ENCODE data around the gene TIMP3. TPM values are rescaled to one million over a fixed set of nuclear protein-coding genes. Genes with fewer than 3 reads are reported as not detected.

Gene TIMP3
- total RNA-seq, 2 donors from 2014 or later: 0.07 TPM; not detected in 1

DNA sequence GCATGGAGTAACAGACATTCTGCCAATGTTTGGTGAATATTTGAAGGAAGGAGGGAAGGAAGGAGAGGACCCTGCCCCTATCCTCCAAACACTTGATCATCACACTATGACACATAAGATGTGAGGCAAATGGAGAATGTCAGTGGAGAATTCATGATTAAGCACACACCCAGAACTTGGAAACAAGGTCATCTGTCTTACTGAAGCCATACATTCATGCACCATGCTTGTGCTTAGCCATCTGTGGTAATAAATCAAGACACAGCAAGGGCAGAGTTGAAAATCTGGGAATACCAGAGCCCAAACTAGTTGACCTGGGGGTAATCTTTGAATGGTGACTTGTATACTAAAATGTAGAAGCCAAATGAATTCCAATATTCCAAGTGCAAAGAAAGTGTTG lies 7.9 kb upstream of the TIMP3 start:
- H3K27me3 Mint-ChIP-seq (ENCODE audit: low read depth): peaks cover 35% of the 10 kb centered on the region
- H3K4me3 Mint-ChIP-seq: no peak overlapping the region
- no peak overlapping the region for H3K27ac Mint-ChIP-seq
- no peak for DNase-seq
- H3K9me3 Mint-ChIP-seq: no peaks in the 10 kb centered on the region
- H3K4me1 Mint-ChIP-seq (ENCODE audit: low read depth): peaks cover 10% of the 10 kb centered on the region
- ATAC-seq (replicated peaks in 1 of 2): no peak
- no peaks in the 10 kb centered on the region for H3K36me3 Mint-ChIP-seq (ENCODE audit: insufficient read depth in 2 of 2)

DNA sequence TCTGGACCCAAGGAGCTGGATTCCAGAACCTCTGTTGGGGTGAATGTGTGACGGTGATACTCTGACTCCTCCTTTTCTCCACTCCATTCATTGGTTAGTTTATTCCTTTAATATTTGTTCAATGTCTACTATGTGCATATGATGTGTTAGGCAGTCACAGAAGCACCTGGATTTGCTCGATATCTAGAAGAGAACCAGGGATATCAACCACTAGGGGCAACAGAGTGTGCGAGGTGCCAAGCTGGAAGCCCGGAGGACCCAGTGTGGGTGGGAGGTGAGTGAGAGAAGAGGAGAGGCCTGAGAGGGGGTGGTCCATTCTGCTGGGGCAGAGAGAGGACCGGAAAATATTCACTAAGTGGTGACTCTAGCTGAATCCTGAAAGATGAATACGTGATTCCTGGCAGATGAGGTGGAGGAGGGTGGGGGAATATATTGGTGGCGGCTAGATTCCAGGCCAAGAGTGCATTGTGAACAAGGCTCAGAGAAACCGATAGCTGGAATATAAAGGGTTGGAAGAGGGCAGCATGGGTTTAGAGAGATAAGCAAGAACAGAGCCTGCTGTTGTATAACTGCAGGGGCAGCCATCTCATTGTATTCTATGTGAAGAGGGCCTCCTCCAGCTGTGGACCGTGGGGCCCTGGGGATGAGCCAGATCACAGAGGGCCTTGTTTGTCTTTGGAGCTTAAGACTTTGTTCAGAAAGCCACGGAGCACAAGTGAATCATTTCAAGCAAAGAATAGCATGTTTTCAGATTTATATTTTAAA lies 6.9 kb upstream of the TIMP3 start:
- H3K27ac Mint-ChIP-seq: no peak overlapping the region
- H3K36me3 Mint-ChIP-seq (ENCODE audit: insufficient read depth in 2 of 2): no peaks in the 10 kb centered on the region
- no peak for ATAC-seq (replicated peaks in 1 of 2)
- H3K4me3 Mint-ChIP-seq: no peak overlapping the region
- peaks cover 10% of the 10 kb centered on the region for H3K4me1 Mint-ChIP-seq (ENCODE audit: low read depth)
- DNase-seq: no peak
- no peaks in the 10 kb centered on the region for H3K9me3 Mint-ChIP-seq
- H3K27me3 Mint-ChIP-seq (ENCODE audit: low read depth): peaks cover 42% of the 10 kb centered on the region

DNA sequence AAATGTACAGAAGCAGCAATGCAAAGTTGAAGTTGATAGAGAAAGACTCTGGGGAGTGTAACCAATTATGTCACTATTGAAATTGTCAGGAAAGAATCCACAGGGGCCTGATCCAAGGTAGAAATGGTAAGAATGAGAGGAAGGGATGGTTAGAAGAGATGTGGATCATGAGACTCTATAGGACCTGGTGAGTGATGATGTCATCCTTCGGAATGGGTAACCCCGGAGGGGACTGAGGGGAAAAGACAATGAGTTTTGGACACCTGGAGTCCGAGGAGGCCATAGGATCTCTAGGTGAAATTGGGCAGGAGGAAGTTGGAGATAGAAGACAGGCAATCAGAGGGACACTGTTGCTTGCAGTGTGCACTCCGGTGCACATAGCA lies 6.3 kb upstream of the TIMP3 start:
- H3K4me3 Mint-ChIP-seq: no peak overlapping the region
- ATAC-seq (replicated peaks in 1 of 2): no peak
- no peaks in the 10 kb centered on the region for H3K9me3 Mint-ChIP-seq
- DNase-seq: no peak
- H3K27me3 Mint-ChIP-seq (ENCODE audit: low read depth): peaks cover 47% of the 10 kb centered on the region
- H3K36me3 Mint-ChIP-seq (ENCODE audit: insufficient read depth in 2 of 2): no peaks in the 10 kb centered on the region
- no peak overlapping the region for H3K27ac Mint-ChIP-seq
- peaks cover 10% of the 10 kb centered on the region for H3K4me1 Mint-ChIP-seq (ENCODE audit: low read depth)

DNA sequence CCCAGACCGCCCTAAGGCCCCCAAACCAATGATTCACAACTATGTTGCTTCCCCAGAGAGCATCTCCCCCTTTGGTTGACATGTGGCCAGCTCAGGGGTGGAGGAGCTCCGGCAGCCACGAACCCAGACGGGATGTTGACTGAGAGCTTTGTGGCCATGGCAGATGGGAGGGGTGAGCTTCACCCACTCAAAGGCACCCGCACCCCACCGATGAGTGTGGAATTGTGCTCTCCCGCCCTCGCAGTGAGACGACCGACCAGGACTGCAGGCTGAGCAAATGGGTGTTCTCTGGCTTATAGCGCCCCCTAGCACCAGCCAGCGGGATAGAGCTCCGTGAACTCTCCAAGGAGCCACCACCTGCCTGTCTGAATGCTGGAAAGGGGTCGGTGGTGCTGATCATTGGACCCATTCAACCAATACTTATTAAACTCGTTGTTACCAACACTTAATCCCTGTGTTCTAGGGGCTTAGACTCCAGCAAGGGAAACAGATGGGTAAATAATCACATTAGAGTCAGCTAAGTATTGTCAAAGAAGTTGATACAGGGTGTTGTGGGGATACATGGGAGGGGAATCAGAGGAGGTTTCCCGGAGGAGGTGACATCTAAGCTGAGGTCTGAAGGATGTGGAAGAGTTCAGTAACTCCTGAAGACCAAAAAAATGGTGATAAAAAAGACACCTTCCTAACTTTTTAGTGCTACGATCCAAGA lies 4.5 kb upstream of the TIMP3 start:
- Mint-ChIP-seq H3K27ac (no peak overlapping the region), H3K9me3 (no peaks in the 10 kb centered on the region), H3K27me3 (ENCODE audit: low read depth) (peaks cover 58% of the 10 kb centered on the region), H3K4me1 (ENCODE audit: low read depth) (peaks cover 10% of the 10 kb centered on the region), H3K4me3 (no peak overlapping the region), H3K36me3 (ENCODE audit: insufficient read depth in 2 of 2) (no peaks in the 10 kb centered on the region)
- peak; percentile 73 to 83 for ATAC-seq (replicated peaks in 1 of 2)
- peak; percentile 57 to 62 for DNase-seq

DNA sequence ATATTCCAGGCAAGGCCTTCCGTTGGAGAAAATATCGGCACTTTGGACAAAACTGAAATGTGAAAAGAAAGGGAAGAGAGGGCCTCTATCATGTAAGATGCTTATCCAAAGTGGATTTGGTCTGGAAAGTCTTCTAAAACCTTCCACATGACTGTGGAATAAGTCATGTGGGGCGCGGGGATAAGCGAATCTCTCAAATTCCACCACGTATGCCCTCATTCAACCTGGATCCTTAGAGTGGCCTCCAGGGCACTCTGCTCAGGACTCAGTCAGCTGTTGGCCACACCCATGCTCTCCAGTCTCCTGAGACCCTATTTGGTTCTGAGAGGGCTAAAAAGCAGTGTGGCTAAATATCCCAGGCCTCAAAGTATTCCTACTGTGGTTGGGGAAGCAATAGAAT lies 2.0 kb upstream of the TIMP3 start:
- H3K4me3 Mint-ChIP-seq: no peak overlapping the region
- no peaks in the 10 kb centered on the region for H3K9me3 Mint-ChIP-seq
- H3K36me3 Mint-ChIP-seq (ENCODE audit: insufficient read depth in 2 of 2): no peaks in the 10 kb centered on the region
- peaks cover 77% of the 10 kb centered on the region for H3K27me3 Mint-ChIP-seq (ENCODE audit: low read depth)
- H3K4me1 Mint-ChIP-seq (ENCODE audit: low read depth): peaks cover 10% of the 10 kb centered on the region
- peak overlapping the region; percentile 25 for H3K27ac Mint-ChIP-seq
- DNase-seq (no peak), ATAC-seq (replicated peaks in 1 of 2) (no peak)

DNA sequence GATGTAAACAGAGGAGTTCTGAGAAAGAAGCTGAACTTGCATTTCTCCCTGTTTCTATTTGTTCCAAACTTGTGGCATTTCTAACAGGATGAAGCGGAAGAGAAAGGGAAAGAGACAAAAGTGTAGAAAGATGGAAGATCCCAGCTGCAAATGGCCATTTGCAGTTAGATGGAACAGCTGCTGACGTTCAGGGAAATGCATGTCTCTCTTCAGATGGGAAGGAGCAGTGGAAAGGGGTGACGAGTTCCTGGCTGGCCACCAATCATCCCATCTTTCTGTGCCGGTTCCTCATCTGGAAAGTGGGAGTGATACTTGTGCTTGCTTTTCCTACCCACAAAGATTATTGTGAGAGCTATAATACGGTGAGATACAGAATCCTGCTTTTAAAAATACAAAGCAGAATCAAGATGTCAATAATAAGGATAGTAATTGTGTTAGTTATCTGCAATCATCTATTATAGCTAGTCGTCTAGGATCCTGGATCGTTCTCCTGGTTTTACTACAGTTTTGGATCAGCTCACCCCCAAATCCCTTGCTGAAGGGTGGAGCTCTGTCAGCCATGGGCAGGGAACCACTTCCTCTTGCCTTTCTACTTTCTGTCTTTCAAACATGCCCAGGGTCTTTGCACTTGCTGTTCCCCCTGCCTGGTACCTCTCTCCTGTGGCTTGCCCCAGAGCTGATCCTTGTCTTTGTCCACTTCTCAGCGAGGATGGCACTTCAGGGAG lies 1.2 kb upstream of the TIMP3 start:
- peaks cover 10% of the 10 kb centered on the region for H3K4me1 Mint-ChIP-seq (ENCODE audit: low read depth)
- H3K4me3 Mint-ChIP-seq: no peak overlapping the region
- peaks cover 77% of the 10 kb centered on the region for H3K27me3 Mint-ChIP-seq (ENCODE audit: low read depth)
- no peak overlapping the region for H3K27ac Mint-ChIP-seq
- no peak for DNase-seq
- no peaks in the 10 kb centered on the region for H3K36me3 Mint-ChIP-seq (ENCODE audit: insufficient read depth in 2 of 2)
- no peaks in the 10 kb centered on the region for H3K9me3 Mint-ChIP-seq
- ATAC-seq (replicated peaks in 1 of 2): no peak

DNA sequence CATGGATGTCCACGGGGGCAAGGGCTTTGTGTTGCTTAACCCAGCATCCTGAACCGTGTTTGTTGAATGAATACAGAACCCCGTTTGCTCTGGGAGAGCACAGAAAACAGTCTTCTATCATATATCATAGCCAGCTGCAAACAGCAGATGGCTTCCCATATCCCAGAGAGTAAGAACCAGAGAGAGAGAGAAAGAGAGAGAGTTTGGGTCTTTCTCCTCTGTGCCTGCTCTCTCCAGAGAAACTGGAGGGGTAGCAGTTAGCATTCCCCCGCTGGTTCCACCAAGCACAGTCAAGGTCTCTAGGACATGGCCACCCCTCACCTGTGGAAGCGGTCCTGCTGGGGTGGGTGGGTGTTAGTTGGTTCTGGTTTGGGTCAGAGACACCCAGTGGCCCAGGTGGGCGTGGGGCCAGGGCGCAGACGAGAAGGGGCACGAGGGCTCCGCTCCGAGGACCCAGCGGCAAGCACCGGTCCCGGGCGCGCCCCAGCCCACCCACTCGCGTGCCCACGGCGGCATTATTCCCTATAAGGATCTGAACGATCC lies 440 bp upstream of the TIMP3 start:
- Mint-ChIP-seq H3K36me3 (ENCODE audit: insufficient read depth in 2 of 2) (no peaks in the 10 kb centered on the region), H3K9me3 (no peaks in the 10 kb centered on the region), H3K27me3 (ENCODE audit: low read depth) (peaks cover 70% of the 10 kb centered on the region), H3K27ac (no peak overlapping the region), H3K4me3 (peak overlapping the region; percentile 31 to 33), H3K4me1 (ENCODE audit: low read depth) (peaks cover 10% of the 10 kb centered on the region)
- ATAC-seq (replicated peaks in 1 of 2): peak in 1 of 2 donors; percentile 11
- DNase-seq: no peak

DNA sequence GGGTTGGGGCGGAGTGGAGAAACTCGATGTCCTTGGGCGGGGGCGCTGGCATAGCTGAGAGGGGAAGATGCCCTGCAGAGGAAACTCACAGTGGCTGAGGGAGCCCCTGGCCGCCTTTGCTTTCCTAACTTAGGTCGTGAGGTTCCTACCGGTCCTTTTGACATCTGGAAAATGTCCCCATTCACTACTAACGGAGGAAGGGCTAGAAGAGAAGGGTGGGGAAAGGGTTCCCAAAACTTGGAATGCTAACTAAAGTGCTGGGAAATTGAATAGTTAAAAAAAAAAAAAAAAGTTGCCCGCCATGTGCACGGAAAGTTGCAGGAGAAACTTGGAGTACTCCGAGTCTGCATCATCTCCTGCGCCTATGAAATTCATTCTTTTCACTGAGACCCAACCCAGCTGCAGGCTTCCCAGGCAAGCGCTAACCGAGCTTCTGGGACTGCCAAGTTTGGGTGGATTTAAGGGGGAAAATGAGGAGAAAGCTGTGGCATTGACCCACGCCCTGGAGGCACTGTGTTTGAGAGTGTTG lies 796 bp downstream of the TIMP3 start:
- Mint-ChIP-seq H3K4me3 (peak overlapping the region; percentile 46 to 58), H3K27me3 (ENCODE audit: low read depth) (peaks cover 58% of the 10 kb centered on the region), H3K9me3 (no peaks in the 10 kb centered on the region), H3K36me3 (ENCODE audit: insufficient read depth in 2 of 2) (no peaks in the 10 kb centered on the region), H3K4me1 (ENCODE audit: low read depth) (no peaks in the 10 kb centered on the region), H3K27ac (no peak overlapping the region)
- no peak for DNase-seq
- no peak for ATAC-seq (replicated peaks in 1 of 2)

DNA sequence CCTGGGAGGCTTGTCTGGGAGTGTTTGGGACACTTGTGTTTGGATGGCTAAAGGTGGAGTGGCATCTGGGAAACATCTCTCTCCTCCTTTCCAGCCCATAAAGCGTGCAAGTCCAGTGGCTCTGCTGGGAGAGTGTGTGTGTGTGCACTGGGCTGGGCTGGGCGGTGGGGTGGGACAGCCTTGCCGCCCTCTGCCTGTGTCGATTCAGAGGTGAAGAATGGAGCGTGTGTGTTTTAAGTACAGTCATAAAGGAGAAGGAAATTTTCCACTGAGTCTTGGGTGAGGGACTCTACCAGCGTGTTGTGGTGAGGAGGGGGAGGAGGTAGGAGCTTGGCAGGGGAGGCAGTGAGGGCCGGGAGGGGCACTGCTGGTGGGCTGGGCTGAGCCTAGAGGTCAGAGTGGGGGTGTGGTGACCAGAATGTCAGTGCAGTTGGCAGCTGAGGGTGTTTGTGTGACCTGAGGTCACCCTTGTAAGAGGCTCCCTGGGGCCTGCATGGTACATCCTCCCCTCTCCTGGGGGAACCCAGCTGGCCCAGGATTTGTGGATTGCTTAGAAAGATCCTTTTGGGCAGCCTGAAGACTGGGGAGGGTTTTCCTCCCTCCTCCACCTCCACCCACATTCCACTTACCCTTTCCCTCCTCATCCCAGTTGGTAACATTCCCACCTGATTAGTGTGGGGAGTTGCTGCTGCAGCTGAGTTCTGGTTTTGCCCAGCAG lies 1.7 kb downstream of the TIMP3 start:
- DNase-seq (no peak), ATAC-seq (replicated peaks in 1 of 2) (no peak)
- Mint-ChIP-seq H3K27ac (no peak overlapping the region), H3K27me3 (ENCODE audit: low read depth) (peaks cover 52% of the 10 kb centered on the region), H3K4me3 (no peak overlapping the region), H3K4me1 (ENCODE audit: low read depth) (no peaks in the 10 kb centered on the region), H3K36me3 (ENCODE audit: insufficient read depth in 2 of 2) (no peaks in the 10 kb centered on the region), H3K9me3 (no peaks in the 10 kb centered on the region)

DNA sequence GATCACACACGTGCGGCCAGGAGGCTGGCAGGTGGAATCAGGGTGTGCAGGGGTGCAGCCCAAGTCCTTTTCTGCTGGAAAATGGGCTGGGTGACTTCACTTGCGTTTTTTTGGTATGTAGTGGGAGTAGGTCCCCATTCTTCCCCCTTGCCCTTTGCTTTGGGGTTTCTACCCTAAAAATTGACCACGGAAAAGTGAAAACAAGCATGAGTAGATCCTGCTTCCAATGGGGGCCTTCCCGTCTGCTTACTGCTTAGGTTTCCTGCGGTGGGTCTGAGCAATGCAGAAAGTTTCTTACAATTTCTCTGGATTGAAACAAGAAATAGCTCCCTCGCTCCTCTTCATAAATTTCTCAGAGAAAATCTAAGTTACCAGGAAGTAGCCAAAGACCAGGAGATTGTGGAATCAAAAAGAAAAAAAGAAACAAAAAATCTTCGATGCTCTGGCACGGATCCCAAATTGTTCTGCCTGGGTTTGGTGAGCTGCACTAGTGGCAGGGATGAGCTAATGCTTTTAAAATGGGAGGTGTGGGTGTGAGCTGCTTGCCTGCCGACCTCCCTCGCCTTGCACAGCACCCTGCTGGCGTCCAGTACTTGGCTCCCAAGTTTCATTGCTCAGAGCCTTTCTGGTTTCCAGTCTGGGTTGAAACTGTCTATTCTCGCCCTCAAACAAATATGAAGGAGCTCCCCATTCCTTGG lies 2.4 kb downstream of the TIMP3 start:
- Mint-ChIP-seq H3K27me3 (ENCODE audit: low read depth) (peaks cover 50% of the 10 kb centered on the region), H3K4me1 (ENCODE audit: low read depth) (no peaks in the 10 kb centered on the region)

DNA sequence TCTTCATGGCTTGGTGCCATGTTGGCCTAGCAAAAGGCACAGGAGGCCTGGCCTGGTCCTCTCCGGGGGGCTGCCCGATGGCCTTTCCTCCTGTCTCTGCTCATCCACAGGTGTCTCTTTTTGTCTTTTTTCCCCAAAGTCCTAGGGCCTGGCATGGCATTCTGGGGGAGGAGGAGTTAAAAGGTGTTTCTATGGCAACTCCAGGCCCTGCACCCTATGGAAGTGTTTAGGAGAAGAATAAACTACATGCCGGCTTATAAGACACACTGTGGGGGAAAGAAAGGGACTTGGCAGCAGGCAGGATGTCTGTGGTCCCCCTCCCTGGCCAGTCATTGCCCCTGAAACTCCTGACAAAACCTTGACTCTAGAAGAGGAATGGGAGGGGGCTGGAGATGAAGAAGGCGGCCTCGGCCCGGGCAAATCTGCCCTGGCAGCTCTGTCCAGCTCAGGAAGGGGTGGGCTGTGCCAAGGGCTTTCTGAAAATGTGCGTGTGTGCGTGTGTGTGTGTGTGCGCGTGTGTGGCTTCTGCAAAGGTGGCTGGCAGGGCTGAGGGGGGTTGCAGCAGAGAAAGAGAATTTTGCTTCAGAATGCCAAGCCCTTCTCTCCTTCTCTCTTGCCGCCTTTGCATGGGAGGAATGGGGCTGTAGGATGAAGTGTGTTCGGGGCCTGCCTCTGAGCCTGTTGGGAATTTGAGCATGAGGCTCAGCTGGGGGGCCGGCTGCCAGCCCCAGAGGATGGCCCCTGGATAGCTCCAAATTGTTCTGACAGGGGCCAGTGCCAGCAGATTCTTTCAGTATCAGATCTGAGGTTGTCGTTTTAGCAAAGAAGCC lies 3.2 kb downstream of the TIMP3 start:
- H3K27me3 Mint-ChIP-seq (ENCODE audit: low read depth): peaks cover 46% of the 10 kb centered on the region

More for the DNA sequence above, 2.4 kb downstream of the TIMP3 start:
- H3K4me3 Mint-ChIP-seq: no peak overlapping the region
- DNase-seq (no peak), ATAC-seq (replicated peaks in 1 of 2) (no peak)
- H3K27ac Mint-ChIP-seq: no peak overlapping the region
- H3K9me3 Mint-ChIP-seq: no peaks in the 10 kb centered on the region
- no peaks in the 10 kb centered on the region for H3K36me3 Mint-ChIP-seq (ENCODE audit: insufficient read depth in 2 of 2)

More for the DNA sequence above, 3.2 kb downstream of the TIMP3 start:
- ATAC-seq (replicated peaks in 1 of 2) (no peak), DNase-seq (no peak)
- no peaks in the 10 kb centered on the region for H3K9me3 Mint-ChIP-seq
- H3K4me1 Mint-ChIP-seq (ENCODE audit: low read depth): no peaks in the 10 kb centered on the region
- no peaks in the 10 kb centered on the region for H3K36me3 Mint-ChIP-seq (ENCODE audit: insufficient read depth in 2 of 2)
- H3K4me3 Mint-ChIP-seq: no peak overlapping the region
- H3K27ac Mint-ChIP-seq: no peak overlapping the region

All from activated T-cell treated with anti-CD3 and anti-CD28 coated beads, Interleukin-2, amount 50 U/mL, for 72 hours (primary cell).